GM12874 (cell line): ENCODE measurements around the gene XRCC4.

ENCODE experiments used
- CTCF ChIP-seq: IDR thresholded peaks from 2 replicates; pipeline ENCODE4 v1.5.1; 2011; ENCODE audit warnings: low read depth, mild to moderate bottlenecking, control low read depth, low read length, moderate library complexity; ENCODE audit not compliant: insufficient read depth

XRCC4 gene

DNA sequence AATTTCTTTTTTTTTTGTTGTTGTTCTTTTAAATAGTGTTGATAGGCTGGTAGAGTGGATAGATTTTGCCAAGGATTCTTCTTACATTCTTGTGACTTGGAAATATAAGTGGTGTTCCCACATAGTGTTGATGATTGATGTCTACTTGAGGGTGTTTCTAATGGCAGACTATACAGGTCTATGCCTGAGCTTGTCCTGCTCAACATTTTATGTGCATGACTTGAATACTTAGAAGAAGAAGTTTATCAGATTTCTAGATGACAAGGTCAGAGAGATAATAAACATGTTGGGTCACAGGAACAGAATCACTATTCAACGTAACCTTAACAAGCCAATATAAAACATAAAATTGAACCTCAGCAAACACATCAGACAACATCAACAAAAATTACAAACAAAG lies 24.2 kb downstream of the XRCC4 start:
- no peak for TF ChIP-seq CTCF

- TF ChIP-seq CTCF = no peak
These were observed 25.1 kb downstream of the XRCC4 start for GRCh38 chr5:83102364-83102980.

GRCh38 chr5:83104021-83104420 lies 26.7 kb downstream of the XRCC4 start:
- TF ChIP-seq CTCF = no peak

DNA sequence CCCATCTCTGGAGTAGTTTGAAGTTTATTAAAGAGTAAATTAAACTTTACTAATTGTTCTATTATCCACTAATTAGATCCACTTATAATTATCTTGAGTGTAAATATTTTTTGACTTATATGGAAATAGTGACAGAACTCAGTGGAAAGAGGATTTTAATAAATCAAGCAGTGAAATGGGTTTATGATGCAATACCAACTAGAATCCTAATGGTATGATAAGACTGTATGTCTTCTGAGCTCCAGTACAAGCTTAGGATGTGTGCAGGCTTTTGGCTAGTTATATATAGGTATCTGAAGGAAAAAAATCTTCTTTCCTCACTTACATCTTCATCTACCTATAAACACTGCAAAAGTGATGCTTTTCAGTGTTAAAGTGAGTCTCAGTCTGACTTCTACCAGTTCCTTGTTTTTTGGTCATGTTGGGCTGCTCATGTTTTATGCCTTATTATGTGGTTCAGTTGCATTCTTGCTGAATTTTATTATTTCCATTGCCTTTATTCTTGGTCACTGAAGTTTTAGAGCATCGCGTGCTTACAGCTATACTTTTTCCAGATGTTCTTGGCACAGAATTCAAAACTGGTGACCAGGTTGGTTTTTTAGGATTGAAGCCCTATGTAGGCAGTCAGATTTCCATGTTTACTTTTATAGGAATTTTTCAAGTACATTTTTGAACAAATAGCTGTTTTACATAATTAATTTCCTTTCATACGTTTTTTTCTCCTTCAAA lies 30.5 kb downstream of the XRCC4 start:
- TF ChIP-seq CTCF = no peak

DNA sequence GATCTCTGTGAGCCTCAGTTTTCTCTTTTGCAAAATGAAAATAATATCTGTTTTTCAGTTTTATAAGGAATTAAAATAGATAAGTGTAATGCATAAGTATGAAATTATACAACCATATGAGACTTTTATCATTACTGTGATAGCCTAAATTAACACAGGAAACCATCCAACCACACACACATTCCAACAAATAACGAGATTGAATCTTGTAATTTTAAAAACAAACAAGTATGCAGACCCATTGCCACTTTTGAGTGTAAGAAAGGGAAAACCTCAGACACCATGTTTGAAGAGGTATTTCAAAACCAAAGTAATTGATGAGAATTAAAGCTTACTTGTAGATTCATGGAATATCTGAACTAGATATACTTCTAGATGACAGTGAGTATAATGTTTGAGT lies 32.0 kb downstream of the XRCC4 start:
- no peak for TF ChIP-seq CTCF

GRCh38 chr5:83115816-83116215 lies 38.5 kb downstream of the XRCC4 start:
- TF ChIP-seq CTCF = no peak

- no peak for TF ChIP-seq CTCF
These were observed 41.1 kb downstream of the XRCC4 start for GRCh38 chr5:83118471-83118870.
